A549 (cell line): ENCODE results near the gene RASGRF1.

Experiments
- BCL3 ChIP-seq: fragments of >200 bp; sonication (Bioruptor Twin); formaldehyde crosslinking; IDR thresholded peaks from 3 replicates; pipeline ENCODE4 v1.6.1; 2016
- CEBPB ChIP-seq, 2 experiments: fragments of >200 bp in 1 of 2; sonication (Bioruptor Twin) in 1 of 2; formaldehyde crosslinking in 1 of 2; IDR thresholded peaks; 2 replicates each; pipeline ENCODE4 v1.6.1; 2012 to 2016
- CTCF ChIP-seq: fragments of >200 bp; sonication (Bioruptor Twin); formaldehyde crosslinking; IDR thresholded peaks from 3 replicates; pipeline ENCODE4 v1.5.1; 2016
- EHMT2 ChIP-seq: fragments of 200-600 bp; sonication (generic); IDR thresholded peaks from 2 replicates; pipeline ENCODE4 v1.6.1; 2016; ENCODE audit warnings: antibody characterized with exemption, low read depth, mild to moderate bottlenecking, moderate library complexity
- EP300 ChIP-seq, 2 experiments: fragments of >200 bp; sonication (Bioruptor Twin); formaldehyde crosslinking; IDR thresholded peaks; 2 replicates in 1 of 2; 3 replicates in 1 of 2; pipeline ENCODE4 v1.6.1; 2016 to 2017
- HDAC2 ChIP-seq: fragments of 200-600 bp; sonication (generic); IDR thresholded peaks from 2 replicates; pipeline ENCODE4 v1.6.1; 2016
- HMGXB4 ChIP-seq: fragments of 250-450 bp; sonication (Bioruptor Pico); IDR thresholded peaks from 2 replicates; pipeline ENCODE4 v1.5.0; 2021; ENCODE audit warnings: mild to moderate bottlenecking, moderate library complexity, borderline replicate concordance
- SMC3 ChIP-seq: fragments of >200 bp; sonication (Bioruptor Twin); formaldehyde crosslinking; IDR thresholded peaks from 3 replicates; pipeline ENCODE4 v1.6.1; 2018; ENCODE audit warnings: inconsistent platforms

GRCh38 chr15:79090487-79091203, at the start of gene RASGRF1:
- TF ChIP-seq HMGXB4 (CRISPR knock-in tag) (no peak), EHMT2 (no peak), CEBPB (IDR thresholded peaks at IDR 0.05) (no peak), CTCF (no peak), BCL3 (no peak), HDAC2 (no peak), SMC3 (no peak), EP300 (IDR thresholded peaks at IDR 0.05) (no peak)
